ENCODE measurements around the gene MFAP2.

The MFAP2 gene

GRCh38 chr1:16980473-16981268 is at the start of gene MFAP2:
TSS of gene MFAP2 (minus strand) at chr1:16980620. CDS start at chr1:16978273, 2,347 bp downstream.
- DNase-seq, result no peak

- DNase-seq, result no peak
Measured at GRCh38 chr1:17030206-17030605, 49.8 kb upstream of the MFAP2 start.

GRCh38 chr1:17028662-17029188 is 48.3 kb upstream of the MFAP2 start:
- no peak for DNase-seq

- DNase-seq, result no peak
Measured at GRCh38 chr1:17027900-17028299, 47.5 kb upstream of the MFAP2 start.

GRCh38 chr1:17027403-17027802 is 47.0 kb upstream of the MFAP2 start:
- no peak for DNase-seq

- DNase-seq, result no peak
Measured at GRCh38 chr1:17024721-17025120, 44.3 kb upstream of the MFAP2 start.

GRCh38 chr1:17023573-17023972 is 43.2 kb upstream of the MFAP2 start:
- DNase-seq, result no peak

GRCh38 chr1:17023102-17023501 is 42.7 kb upstream of the MFAP2 start:
- DNase-seq, result no peak

- DNase-seq, result peak in 1 of 2 donors; percentile 23
Measured at GRCh38 chr1:17021896-17022295, 41.5 kb upstream of the MFAP2 start.

- DNase-seq, result no peak
Measured at GRCh38 chr1:17020502-17020901, 40.1 kb upstream of the MFAP2 start.

GRCh38 chr1:17018849-17019248 is 38.4 kb upstream of the MFAP2 start:
- no peak for DNase-seq

GRCh38 chr1:17017435-17017834 is 37.0 kb upstream of the MFAP2 start:
- DNase-seq, result no peak

- DNase-seq, result no peak
Measured at GRCh38 chr1:17016317-17016661, 35.9 kb upstream of the MFAP2 start.

GRCh38 chr1:17014671-17015567 is 34.5 kb upstream of the MFAP2 start:
- DNase-seq, result no peak

- peak in 1 of 2 donors; percentile 9 for DNase-seq
Measured at GRCh38 chr1:17013491-17014320, 33.3 kb upstream of the MFAP2 start.

GRCh38 chr1:17012775-17013490 is 32.5 kb upstream of the MFAP2 start:
- no peak for DNase-seq

GRCh38 chr1:17011439-17012307 is 31.3 kb upstream of the MFAP2 start, which contains the start of gene ATP13A2:
TSS of gene ATP13A2 (minus strand) at chr1:17011928. CDS start at chr1:17011738, 190 bp downstream.
- DNase-seq, result peak; percentile 67 to 75

- no peak for DNase-seq
Measured at GRCh38 chr1:17011092-17011438, 30.6 kb upstream of the MFAP2 start.

GRCh38 chr1:17009706-17010105 is 29.3 kb upstream of the MFAP2 start:
- DNase-seq, result no peak

GRCh38 chr1:17008208-17008855 is 27.9 kb upstream of the MFAP2 start:
- no peak for DNase-seq
